Head of caudate nucleus (tissue), 42 donors: Measurements from ENCODE around the gene CARD11.

Experiments
- DNase-seq, 42 donors: peaks; one replicate each; pipeline versions ENCODE4 v3.0.0 to v3.0.0-alpha.2; 2020 to 2021; ENCODE audit warnings: mixed read lengths in 7 of 42
- intact Hi-C: fragments of 100-400 bp; cut with DNase I; formaldehyde crosslinking; loops from one replicate; pipeline ENCODE4 v1.15.0; 2022

Gene CARD11

DNA sequence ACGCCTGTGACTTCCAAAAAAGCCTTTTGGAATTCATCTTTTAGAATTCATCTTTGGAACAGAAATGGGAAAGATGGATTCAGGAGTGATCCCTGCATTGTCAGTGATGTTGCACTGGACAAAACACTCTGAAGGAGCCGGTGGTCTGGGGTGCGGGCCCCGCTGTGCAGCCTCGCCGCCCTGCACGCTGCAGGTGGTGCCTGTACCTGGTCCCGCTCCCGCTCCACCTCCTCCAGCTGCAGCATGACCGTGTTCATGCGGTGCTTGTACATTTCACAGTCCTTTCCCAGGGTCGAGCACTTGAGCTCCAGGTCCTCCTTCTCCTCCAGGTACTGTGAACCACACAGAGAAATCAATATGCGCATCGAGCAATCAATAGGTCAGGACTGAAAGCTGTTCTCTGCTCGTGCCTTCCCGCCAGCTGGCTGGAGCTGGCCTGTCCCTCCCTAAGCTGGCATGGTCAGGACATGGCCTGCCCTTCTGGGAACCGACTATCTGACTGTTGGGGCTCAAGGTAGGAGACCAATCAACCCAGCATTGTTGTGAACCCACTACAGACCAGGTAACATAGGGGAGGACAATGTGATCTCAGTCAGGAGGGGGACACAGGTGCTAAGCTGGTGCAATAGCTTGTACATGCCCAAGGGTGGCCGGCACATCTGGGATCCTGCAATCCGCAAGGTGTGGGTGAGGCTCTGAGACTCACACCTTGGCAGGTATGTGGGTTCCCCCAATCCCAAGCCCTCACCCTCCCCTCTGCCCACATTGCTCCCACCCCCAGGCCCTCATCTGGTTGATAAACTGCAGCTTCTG is 105.8 kb downstream of the CARD11 start:
- peak in 7 of 42 donors; percentile 0 to 26 (median 15) for DNase-seq
- intact Hi-C loops: no loop called here

DNA sequence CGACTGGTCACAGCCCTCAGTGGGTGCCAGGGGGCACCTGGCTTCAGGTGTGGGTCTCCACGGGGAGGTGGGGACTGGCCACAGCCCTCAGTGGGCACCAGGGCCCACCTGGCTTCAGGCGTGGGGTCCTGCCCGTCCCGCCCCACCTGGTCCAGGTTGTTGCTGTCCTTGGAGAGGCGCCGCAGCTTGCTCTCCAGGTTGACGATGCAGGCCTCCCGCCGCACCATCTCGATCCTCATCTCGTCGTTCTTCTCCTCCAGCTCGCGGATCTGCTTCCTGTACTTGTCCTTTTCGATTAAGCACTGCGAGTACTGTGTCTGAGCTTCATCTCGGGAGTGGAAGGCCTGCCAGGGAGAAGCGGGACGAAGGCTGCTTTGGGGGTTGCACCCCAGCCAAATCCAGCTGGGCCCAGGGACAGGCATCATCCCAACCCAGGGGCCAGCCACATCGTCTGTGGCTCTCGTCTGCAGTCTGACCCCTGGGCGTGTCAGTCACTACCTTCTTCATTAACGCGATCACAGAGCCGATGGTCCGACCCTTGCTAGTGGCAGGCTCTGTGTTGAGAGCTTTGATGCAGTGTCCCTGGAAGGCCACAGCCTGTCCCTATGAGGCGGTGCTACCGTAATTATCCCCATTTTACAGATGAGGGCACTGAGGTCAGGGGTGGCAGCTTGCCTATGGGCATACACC is 106.6 kb downstream of the CARD11 start:
- peak in 3 of 42 donors; percentile 14 to 36 (median 14) for DNase-seq
- intact Hi-C loops: no loop called here

DNA sequence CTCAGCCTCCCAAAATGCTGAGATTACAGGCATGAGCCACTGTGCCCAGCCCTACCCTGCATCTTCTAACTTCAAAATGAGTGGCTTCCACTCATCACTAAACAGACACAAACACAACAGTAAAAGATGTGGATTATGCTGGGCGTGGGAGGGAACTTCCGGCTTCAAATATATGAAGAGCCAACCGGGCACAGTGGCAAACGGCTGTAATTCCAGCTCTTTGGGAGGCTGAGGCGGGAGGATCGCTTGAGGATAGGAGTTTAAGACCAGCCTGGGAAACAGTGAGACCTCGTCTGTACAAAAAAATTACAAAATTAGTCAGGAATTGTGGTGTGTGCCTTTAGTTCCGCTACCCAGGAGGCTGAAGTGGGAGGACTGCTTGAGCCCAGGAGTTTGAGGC is 107.4 kb downstream of the CARD11 start:
- DNase-seq: peak in 1 of 42 donors; percentile 19
- intact Hi-C loops: no loop called here

DNA sequence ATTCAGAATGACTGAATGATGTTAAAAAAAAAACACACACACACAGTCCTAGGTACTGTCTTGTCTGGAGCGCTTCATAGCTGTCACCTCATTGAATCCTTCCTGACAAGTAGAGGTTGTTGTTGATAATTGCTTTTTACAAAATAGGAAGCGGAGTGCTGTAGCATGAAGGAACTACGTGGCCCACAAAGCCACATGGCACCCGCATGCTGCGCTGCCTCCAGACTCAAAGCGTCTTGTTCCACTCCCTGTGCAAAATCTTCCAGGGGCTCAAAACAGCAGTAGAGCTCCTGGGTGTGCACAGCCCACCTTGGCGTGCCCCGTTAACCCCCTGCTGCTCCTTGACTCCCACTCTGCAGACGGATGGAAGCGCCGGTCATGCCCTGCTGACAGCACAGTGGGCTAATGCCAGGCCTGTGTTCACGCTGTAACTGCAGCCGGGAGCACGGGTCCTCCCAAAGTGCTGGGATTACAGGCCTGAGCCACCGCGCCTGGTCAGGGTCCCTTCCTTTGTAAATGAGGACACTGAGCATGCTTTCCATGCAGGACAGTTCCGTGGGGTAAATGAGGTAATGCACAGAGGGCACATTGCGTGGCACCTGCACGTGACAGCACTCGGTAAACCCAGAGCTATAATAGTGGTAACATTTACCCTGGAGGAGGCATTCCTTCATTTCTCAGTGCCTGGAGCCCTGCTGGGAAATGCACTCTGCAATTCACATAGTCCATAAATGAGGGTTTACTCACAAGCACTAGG is 108.5 kb downstream of the CARD11 start:
- peak in 13 of 42 donors; percentile 22 to 55 (median 38) for DNase-seq
- intact Hi-C loops: no loop called here

DNA sequence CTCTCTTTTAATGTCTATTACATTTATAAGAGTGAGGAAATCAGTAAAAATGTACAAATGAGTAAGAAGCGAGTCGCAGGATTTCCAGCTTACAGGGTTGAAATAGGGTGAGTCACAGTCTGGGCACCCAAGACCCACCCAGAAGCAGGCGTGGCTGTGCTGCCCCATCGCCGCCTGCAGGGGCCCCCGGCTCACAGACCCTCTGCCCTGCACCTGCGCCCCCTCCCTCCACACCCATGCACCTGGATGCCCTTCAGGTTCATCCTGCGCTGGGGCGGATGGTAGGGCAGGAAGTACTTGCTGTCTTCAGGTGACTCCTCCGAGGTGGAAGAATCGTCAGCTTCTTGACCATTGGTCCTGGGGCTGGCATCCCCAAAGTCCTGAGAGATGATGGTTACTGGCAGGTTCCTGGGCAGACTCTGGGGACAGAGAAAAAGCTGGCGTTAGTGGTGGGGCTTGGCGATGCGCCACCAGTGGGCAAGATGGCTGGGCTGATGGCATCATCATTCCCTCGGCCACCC is 109.4 kb downstream of the CARD11 start:
- intact Hi-C loops: no loop called here
- peak in 5 of 42 donors; percentile 3 to 29 (median 23) for DNase-seq

DNA sequence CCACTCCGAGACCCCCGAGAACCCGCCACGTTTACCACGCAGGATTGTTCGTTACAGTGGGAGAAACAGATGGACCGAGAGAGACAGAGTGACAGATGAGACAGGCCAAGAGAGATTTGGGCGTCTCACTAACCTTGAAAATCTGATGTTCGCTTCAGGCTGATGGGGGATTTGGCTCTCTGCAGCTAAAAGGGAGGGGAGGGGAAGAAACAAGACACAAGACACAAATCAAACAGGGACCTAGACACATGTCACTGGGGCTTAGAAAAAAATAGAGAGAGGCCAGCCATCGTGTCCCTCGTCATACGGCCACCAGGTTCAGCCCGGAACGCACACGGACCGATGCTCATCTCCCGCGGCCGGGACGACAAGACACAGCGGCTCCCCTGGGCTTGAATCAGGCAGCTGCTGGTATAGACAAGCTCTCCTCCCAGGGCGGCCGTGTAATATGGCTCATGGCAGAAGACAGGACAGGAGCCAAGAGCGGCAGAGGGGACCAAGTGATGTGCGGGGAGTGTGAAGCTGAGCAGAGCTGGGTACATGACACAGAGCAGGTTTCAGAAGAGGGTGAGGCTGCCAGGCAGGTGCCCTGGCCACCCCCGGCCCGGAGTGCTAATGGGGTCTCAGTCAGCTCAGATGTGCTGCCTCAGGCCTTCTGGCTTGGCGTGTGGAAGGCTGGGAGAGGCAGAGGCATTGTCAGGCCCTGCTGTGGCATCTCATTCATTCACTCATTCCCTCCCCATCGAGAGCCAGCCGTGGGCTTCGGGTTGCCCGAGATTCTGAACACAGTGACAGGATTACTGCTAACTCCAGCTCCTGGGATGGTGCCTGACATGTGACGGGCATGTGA is 111.0 kb downstream of the CARD11 start:
- intact Hi-C loops: no loop called here
- DNase-seq: peak in 4 of 42 donors; percentile 13 to 39 (median 28)

DNA sequence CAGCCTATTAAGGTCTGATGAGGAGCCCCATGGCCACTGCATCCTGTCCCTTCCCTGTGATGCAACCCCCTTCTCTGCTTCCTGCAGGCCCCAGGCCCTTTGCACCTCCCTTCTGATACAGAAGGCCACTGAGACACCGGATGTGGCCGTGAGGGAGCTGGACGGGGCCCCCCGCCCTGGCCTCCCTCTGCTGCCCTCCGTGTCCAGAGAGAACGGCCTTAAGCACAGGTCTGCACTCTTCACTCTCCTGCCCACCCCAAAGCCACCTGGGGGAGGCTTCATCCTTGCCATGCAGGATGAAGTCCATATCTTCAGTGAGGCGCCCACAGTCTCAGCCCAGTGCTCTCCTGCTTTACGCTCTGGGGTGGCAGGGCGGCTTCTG is 112.6 kb downstream of the CARD11 start:
- intact Hi-C loops: no loop called here
- peak in 2 of 42 donors; percentile 20 to 21 for DNase-seq

DNA sequence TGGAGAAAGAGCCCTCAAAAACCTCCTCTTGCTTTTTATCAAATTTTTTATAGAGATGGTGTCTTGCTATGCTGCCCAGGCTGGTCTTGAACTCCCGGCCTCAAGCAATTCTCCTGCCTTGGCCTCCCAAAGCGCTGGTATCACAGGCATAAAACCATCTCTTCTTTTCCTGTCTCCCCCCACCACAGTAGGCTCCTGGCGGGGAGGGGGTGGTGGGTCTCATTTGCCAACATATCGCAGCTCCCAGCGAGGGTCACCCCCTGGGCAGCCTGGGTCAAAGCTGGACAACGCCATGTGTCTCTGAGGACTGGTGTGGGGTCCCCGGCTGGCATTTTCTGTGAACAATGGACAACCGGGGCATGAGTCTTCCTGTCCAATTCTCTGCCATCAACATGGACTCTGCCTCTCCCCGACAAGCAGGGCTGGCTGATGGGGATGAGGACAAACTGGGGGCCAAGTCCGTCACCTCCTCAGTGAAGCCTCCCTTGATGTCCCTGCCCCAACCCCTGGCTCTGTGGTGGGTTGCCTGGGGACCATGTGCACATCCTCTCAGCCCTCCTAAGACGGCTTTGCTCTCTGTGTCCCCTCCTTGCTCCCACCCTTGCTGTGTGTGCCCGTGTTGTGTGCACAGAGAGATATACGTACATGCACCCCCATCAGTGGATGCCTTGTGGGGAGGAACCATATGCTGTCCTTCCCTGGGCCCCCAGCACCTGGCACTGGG is 113.2 kb downstream of the CARD11 start:
- peak in 4 of 42 donors; percentile 3 to 32 (median 10) for DNase-seq
- intact Hi-C loops: no loop called here

DNA sequence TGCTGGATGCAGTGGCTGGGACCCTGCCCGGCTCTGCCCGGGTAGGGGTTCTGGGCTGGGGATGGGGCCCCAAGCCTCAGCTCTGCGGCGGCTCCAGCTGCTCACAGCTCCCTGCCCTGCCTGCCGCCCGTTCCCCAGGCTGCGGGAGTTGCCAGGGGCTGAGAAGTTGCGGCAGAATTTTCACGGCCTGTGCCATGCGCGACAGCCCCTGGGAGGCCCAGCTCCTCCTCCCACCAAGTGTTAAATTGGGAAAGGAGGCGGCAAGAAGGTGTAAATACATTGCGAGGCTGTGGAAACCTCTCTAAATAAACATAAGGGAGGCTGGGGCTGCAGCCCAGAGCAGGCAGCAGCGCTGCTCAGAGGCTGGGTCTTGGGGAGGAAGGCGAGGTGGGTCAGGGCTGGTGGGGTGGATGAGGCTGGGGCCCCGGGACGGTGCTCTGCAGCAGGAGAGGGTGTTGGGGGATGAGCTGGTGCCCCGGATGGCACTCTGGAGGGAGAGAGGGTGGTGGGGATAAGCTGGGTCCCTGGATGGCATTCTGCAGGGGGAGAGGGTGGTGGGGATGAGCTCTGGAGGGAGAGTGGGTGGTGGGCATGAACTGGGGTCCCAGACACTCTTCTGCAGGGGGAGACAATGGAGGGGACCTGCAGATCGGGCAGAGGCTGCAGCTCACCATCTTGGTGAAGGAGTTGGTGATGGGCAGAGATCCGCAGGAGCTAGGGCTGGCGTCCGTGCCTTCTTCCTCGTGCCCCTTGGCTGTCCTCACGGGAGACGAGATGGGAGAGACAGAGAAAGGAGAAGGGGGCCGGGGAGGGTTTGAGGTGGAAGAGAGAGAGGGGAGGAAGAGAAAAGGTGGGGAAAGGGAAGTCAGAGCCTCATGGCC is 114.1 kb downstream of the CARD11 start:
- intact Hi-C loops: no loop called here
- peak in 5 of 42 donors; percentile 2 to 34 (median 11) for DNase-seq

DNA sequence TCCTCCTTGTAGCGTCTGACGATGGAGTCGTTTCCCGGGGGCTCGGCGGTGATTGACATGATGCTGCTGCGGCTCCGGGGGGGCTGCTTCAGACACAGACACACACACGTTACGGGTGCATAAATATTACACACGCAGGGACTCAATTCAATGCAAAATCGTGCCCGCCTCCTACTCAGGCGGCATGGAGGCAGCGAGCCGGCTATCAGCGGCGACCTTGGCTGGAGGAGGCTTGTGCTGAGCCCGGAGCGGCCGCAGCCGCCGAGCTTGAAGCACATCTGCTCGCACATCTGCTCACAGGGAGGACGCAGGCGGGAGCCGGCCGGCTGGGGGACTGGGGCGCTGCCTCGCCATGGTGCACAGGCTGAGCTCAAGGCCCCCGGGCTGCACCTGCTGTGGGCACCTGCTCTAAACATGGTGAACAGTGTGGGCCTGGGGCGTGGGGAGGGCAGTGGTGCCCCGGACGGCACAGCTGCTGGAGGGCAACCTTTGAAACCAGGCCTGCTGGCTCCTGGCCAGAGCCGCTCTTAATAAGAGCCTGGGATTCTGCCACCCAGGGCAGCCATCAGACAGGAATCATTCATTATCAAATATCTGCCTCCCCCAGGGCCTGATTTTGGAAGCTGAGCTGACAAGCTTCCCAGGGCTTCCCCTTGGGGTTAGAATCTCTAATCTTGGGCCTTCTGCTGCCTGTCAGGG is 114.9 kb downstream of the CARD11 start:
- peak in 9 of 42 donors; percentile 2 to 43 (median 29) for DNase-seq
- intact Hi-C loops: no loop called here

DNA sequence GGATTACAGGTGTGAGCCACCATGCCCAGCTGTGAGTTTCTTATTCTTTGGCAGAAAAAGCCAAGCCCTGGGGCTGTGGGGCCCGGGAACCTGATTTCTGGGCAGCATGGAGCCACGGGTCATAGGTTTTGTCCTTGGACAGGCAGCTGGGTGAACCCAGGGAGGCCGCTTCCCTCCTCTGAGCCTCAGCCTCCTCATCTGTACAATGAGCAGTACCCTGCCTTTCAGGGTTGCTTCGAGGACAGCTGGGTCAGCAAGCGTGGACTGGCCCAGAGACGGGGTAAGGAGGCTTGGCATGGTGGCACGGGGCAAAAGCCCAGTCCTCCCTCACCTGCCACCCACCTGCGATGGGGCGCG is 115.4 kb downstream of the CARD11 start:
- intact Hi-C loops: no loop called here
- peak in 6 of 42 donors; percentile 4 to 38 (median 20) for DNase-seq

DNA sequence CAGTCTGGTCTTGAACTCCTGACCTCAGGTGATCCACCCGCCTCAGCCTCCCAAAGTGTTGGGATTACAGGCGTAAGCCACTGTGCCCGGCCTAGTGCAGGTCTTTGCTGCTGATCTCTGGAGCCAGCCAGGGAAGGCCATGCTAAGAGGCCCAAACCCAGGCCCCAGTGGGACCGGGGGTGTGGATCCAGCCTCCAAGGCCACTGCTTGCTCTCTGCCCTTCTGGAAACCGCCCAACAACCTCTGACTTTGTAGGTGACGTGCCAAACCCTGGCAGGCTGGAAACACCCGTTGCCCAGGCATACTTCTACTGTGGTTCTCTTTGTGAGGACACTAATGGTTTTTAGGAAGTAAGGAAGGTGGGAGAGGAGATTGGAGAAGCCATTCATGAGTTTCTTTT is 116.1 kb downstream of the CARD11 start:
- intact Hi-C loops: no loop called here
- DNase-seq: peak in 6 of 42 donors; percentile 2 to 23 (median 15)

DNA sequence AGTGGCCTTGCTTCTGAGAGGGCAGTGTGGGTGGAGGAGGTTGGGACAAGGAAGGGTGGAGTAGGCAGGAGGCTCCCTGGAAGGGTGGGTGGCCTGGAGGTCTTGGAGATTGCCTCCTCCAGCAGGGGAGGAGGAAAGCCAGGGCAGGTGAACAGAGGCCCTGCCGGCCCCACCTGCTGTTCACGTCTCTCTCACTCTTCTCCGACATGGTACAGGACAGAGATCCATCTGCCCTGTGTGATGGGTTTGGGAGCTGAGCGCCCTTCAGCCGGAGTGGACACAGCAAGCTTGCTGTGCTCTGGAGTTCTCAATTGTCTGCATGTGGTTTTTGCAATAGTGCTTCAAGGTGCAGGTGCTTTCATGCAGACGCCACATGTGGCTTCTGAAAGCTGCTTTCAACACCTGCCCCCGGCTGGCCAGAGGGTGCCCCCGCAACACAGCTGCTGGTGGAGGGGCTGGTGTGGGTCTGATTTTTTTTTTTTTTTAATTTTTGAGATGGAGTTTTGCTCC is 116.7 kb downstream of the CARD11 start:
- DNase-seq: peak in 6 of 42 donors; percentile 1 to 29 (median 14)
- intact Hi-C loops: no loop called here

DNA sequence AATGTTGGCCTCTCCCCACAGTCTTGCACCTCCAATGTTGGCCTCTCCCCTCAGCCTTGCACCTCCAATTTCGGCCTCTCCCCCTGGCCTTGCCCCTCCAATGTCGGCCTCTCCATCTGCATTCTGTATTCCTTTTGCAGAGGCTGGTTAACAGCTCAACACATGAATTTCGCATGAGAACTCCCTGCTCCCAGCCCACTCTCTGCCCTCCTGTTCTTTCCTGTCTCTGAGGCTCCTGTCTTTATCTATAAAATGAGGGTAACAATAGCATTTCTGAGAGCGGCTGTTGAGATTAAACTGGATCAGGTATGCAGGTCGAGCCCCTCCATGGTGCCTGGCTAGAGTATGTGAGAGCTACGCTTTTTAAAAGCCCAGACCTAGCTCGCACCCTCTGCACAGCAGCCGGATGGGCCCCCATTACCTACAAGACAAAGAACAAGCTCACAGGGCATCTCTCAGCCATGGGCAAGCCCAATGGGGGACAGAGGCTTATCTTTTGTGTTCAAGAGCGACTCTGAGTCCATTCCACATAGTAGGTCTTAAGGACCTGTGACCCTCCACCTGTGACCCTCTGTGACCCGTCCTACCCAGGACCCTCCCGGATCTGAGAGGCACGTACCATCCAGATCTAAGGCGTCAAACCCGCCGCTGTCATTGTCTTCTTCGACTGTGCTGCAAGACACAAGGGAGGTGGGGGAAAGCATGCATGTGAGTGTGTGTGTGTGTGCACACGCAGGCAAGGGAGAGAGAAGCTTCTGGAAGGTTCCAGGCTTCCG is 117.4 kb downstream of the CARD11 start:
- intact Hi-C loops: no loop called here
- DNase-seq: peak in 6 of 42 donors; percentile 0 to 29 (median 8)
